ENCODE results near the gene DPPA2.

DPPA2 gene

DNA sequence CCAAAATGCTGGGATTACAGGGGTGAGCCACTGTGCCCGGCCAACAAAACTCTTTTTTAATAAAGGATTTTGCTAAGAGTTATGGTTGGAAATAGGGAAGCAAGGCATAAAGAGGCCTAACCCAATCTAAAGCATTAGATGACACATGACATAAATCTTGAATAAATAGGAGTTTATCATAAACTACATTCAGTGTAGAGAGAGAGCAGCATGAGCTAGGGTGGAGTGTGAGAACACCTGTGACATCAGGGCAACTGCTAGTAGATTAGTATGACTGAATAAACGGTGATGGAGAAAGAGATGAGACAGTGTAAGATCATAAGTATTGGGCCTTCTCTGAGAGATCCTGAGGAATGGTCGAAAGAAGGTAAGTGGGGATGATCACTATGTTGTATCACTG, 63.7 kb downstream of the DPPA2 start:
- no peak for ATAC-seq (ENCODE audit: low read depth)
- no peak overlapping the region for H3K4me3 ChIP-seq (ENCODE audit: severe bottlenecking)
- H3K9me3 ChIP-seq (ENCODE audit: severe bottlenecking) = no peaks in the 10 kb centered on the region
- DNase-seq (ENCODE audit: low spot score) = no peak
- H3K4me1 ChIP-seq (ENCODE audit: insufficient read depth, poor library complexity, severe bottlenecking) = no peaks in the 10 kb centered on the region
- no peaks in the 10 kb centered on the region for H3K36me3 ChIP-seq (ENCODE audit: low read depth)
- TF ChIP-seq, protein P1, sequence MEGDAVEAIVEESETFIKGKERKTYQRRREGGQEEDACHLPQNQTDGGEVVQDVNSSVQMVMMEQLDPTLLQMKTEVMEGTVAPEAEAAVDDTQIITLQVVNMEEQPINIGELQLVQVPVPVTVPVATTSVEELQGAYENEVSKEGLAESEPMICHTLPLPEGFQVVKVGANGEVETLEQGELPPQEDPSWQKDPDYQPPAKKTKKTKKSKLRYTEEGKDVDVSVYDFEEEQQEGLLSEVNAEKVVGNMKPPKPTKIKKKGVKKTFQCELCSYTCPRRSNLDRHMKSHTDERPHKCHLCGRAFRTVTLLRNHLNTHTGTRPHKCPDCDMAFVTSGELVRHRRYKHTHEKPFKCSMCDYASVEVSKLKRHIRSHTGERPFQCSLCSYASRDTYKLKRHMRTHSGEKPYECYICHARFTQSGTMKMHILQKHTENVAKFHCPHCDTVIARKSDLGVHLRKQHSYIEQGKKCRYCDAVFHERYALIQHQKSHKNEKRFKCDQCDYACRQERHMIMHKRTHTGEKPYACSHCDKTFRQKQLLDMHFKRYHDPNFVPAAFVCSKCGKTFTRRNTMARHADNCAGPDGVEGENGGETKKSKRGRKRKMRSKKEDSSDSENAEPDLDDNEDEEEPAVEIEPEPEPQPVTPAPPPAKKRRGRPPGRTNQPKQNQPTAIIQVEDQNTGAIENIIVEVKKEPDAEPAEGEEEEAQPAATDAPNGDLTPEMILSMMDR (IDR thresholded peaks at IDR 0.05; ENCODE audit: poor library complexity, severe bottlenecking) = no peak
- no peaks in the 10 kb centered on the region for H3K27me3 ChIP-seq (ENCODE audit: insufficient read depth, poor library complexity, severe bottlenecking)
- H3K27ac ChIP-seq (ENCODE audit: poor library complexity, severe bottlenecking) = no peak overlapping the region

All from RWPE2 (cell line).